WI38 (cell line): ENCODE results near the gene THSD4.
A peak's percentile ranks its signal among the peaks of the same experiment; 100 is the strongest.

Experiments
- H3K4me3 ChIP-seq: 2 replicates; pipeline ENCODE4 v1.5.1; 2011; ENCODE audit warnings: low read depth, mild to moderate bottlenecking, control low read depth, low read length
- TF ChIP-seq, protein P1 (sequence below): IDR thresholded peaks from 2 replicates; pipeline ENCODE4 v1.5.1; 2012; ENCODE audit warnings: low read depth, mild to moderate bottlenecking, control low read depth, low read length

The THSD4 gene

GRCh38 chr15:71646767-71647486, 531.7 kb downstream of the THSD4 start:
- H3K4me3 ChIP-seq = no peak overlapping the region
- TF ChIP-seq, protein P1, sequence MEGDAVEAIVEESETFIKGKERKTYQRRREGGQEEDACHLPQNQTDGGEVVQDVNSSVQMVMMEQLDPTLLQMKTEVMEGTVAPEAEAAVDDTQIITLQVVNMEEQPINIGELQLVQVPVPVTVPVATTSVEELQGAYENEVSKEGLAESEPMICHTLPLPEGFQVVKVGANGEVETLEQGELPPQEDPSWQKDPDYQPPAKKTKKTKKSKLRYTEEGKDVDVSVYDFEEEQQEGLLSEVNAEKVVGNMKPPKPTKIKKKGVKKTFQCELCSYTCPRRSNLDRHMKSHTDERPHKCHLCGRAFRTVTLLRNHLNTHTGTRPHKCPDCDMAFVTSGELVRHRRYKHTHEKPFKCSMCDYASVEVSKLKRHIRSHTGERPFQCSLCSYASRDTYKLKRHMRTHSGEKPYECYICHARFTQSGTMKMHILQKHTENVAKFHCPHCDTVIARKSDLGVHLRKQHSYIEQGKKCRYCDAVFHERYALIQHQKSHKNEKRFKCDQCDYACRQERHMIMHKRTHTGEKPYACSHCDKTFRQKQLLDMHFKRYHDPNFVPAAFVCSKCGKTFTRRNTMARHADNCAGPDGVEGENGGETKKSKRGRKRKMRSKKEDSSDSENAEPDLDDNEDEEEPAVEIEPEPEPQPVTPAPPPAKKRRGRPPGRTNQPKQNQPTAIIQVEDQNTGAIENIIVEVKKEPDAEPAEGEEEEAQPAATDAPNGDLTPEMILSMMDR = no peak

- TF ChIP-seq, protein P1 = no peak
- H3K4me3 ChIP-seq = no peak overlapping the region
Measured at GRCh38 chr15:71647487-71647808, 532.2 kb downstream of the THSD4 start.

DNA sequence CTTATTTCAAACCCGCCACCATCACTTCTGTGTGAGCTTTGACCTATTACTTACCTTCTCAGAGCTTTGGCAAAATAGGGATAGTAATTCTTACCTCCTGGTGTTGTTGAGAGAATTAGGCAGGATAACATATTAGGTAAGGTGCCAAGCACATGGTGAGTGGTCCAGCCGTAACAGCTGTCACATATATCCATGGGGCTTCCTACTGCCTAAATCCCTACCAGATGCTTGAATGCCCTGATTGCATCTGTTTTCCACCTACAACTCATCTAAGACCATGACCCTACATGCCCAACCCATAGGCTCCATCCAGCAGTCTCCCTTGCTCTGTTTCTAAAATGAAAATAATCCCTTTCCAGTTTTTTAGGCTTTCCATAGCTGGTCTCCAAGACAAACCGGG, 532.8 kb downstream of the THSD4 start:
- no peak overlapping the region for H3K4me3 ChIP-seq
- TF ChIP-seq, protein P1 = no peak

DNA sequence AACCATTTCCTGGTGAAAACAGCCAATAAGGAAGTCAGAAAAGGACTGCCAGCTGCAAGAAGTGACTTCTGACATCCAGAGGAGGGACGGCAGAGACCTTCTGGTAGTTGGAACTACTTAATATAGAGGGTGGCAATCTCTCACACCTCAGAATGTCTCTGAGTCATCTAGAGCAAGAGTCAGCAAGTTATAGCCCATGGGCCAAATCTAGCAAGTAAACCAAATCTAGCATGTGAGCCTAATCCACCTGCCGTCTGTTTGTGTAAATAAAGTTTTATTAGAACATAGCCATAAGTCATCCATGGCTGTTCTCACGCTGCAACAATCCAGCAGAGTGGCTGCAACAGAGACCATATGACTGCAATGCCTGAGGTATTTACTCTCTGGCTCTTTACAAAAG, 534.6 kb downstream of the THSD4 start:
- TF ChIP-seq, protein P1 = no peak
- no peak overlapping the region for H3K4me3 ChIP-seq

- TF ChIP-seq, protein P1 = no peak
Measured at GRCh38 chr15:71650603-71651002, 535.3 kb downstream of the THSD4 start.

DNA sequence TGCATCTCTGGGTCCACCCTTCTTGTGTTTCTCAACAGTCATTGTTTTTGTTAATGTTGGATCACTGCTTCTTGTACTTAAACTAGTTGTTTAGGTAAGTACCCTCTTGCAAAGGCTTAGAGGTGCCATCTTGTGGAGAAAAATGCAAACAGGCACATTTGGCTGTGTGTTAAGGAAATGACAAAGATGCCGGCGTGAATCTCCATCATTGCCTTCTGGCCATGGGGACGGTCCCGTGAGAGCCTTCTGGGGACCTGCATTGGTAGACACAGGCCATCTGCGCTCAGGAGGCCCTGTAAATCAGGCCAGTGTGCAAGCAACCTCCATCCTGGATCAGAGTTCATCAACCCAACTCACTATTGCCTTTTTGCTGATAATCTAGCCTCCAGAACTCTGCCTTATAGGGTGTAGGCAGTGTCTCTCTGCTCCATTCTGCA, 536.5 kb downstream of the THSD4 start:
- TF ChIP-seq, protein P1 = peak; percentile 55
- no peak overlapping the region for H3K4me3 ChIP-seq

More at GRCh38 chr15:71650603-71651002, 535.3 kb downstream of the THSD4 start:
- no peak overlapping the region for H3K4me3 ChIP-seq

DNA sequence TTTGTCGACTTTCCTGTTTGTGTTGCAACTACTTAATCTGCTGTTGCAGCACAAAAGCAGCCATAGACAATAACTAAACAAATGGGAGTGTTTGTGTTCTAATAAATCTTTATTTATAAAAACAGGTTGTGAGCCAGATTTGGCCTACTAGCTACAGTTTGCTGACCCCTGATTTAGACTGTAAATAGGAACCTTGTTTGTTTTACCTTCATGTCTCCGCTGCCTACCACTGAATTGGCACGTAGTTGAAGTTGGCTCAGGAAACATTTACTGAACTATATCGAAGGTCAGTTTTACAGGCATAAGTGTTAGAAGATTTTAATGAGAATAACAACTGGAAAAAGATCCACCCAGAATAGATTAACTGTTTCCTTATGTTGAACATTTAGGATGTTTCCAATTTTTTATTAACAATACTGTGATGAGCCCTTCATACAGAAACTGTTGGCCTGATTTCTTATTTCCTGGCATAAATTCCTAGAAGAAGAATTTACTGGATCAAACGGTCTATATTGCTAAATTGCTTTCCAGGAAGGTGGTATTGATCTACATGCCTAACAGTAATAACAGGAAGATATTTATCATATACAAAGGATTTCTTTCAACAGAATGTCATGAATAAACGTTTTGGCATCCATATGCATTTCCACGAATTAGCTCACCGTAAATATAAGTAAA, 538.9 kb downstream of the THSD4 start:
- TF ChIP-seq, protein P1 = no peak
- H3K4me3 ChIP-seq = no peak overlapping the region
